PFSK-1 (cell line): Measurements from ENCODE around the gene GRID1.

ENCODE experiments used
- POLR2AphosphoS5 ChIP-seq: IDR thresholded peaks from 2 replicates; pipeline ENCODE4 v1.6.1; 2012; ENCODE audit warnings: low read depth, mild to moderate bottlenecking, control low read depth, low read length, moderate library complexity
- REST ChIP-seq, 2 experiments: IDR thresholded peaks; 2 replicates each; pipeline versions ENCODE4 v1.6.1 to v1.8.0; 2011 to 2012; ENCODE audit warnings: low read depth in 2 of 2, low read length in 2 of 2, control low read depth in 1 of 2, inconsistent platforms in 1 of 2, mild to moderate bottlenecking in 1 of 2, moderate library complexity in 1 of 2; ENCODE audit not compliant: insufficient read depth in 1 of 2
- SIN3A ChIP-seq: IDR thresholded peaks from 2 replicates; pipeline ENCODE4 v1.6.1; 2012; ENCODE audit warnings: mild to moderate bottlenecking, low read length, moderate library complexity, borderline replicate concordance; ENCODE audit not compliant: insufficient read depth
- TAF1 ChIP-seq: IDR thresholded peaks from 2 replicates; pipeline ENCODE4 v1.6.1; 2012; ENCODE audit warnings: low read length, control low read depth, borderline replicate concordance; ENCODE audit not compliant: insufficient read depth

GRCh38 chr10:86200269-86200668, 166.3 kb downstream of the GRID1 start:
- TF ChIP-seq POLR2AphosphoS5 (no peak), TAF1 (no peak), SIN3A (no peak), REST (IDR thresholded peaks at IDR 0.05; ENCODE audit: insufficient read depth in 1 of 2, low read depth in 2 of 2, low read length in 2 of 2) (no peak)
